Natural killer cell (primary cell): ENCODE measurements around the gene NAV3. TPM values are rescaled to one million over a fixed set of nuclear protein-coding genes. Genes with fewer than 3 reads are reported as not detected.
A peak's percentile ranks its signal among the peaks of the same experiment; 100 is the strongest.

Source experiments
- ATAC-seq, 3 donors: fragments of 150-1000 bp in 2 of 3; fragments of 200-7000 bp in 1 of 3; cut with Tn5 transposase; 1 replicate in 1 of 3; 2 replicates in 2 of 3; pipeline ENCODE4 v1.10.0; 2021; ENCODE audit warnings: mild to moderate bottlenecking in 2 of 3, moderate library complexity in 2 of 3
- DNase-seq, 2 donors: peaks; one replicate each; pipeline versions ENCODE4 v3.0.0 to v3.0.0-alpha.2; 2013 to 2021; ENCODE audit warnings: mixed read lengths in 1 of 2
- H3K27ac ChIP-seq: one replicate; pipeline ENCODE4 v1.5.1; 2013; ENCODE audit warnings: mild to moderate bottlenecking, low read length
- H3K27me3 ChIP-seq: one replicate; pipeline ENCODE4 v1.6.1; 2013; ENCODE audit warnings: low read length; ENCODE audit not compliant: control insufficient read depth, insufficient read depth
- H3K36me3 ChIP-seq: one replicate; pipeline ENCODE4 v1.6.1; 2013; ENCODE audit warnings: low read length; ENCODE audit not compliant: control insufficient read depth, insufficient read depth
- H3K4me1 ChIP-seq: one replicate; pipeline ENCODE4 v1.6.1; 2013; ENCODE audit warnings: low read length; ENCODE audit not compliant: control insufficient read depth, insufficient read depth
- H3K4me3 ChIP-seq: one replicate; pipeline ENCODE4 v1.5.1; 2013; ENCODE audit warnings: low read length
- H3K9me3 ChIP-seq: one replicate; pipeline ENCODE4 v1.6.1; 2013; ENCODE audit warnings: low read length; ENCODE audit not compliant: control insufficient read depth, insufficient read depth
- H3K27ac Mint-ChIP-seq, 2 donors: one replicate each; pipeline ENCODE4 v1.8.0; 2022; ENCODE audit warnings: mild to moderate bottlenecking in 2 of 2, mixed read lengths in 2 of 2, moderate library complexity in 1 of 2
- H3K27me3 Mint-ChIP-seq, 2 donors: one replicate each; pipeline ENCODE4 v1.8.0; 2022; ENCODE audit warnings: low read depth in 2 of 2, mixed read lengths in 2 of 2
- H3K36me3 Mint-ChIP-seq: one replicate; pipeline ENCODE4 v1.8.0; 2022; ENCODE audit warnings: mixed read lengths
- H3K4me1 Mint-ChIP-seq, 2 donors: one replicate each; pipeline ENCODE4 v1.8.0; 2022; ENCODE audit warnings: mixed read lengths in 2 of 2
- H3K4me3 Mint-ChIP-seq: one replicate; pipeline ENCODE4 v1.8.0; 2022; ENCODE audit warnings: mild to moderate bottlenecking, moderate library complexity, mixed read lengths
- H3K9me3 Mint-ChIP-seq, 2 donors: one replicate each; pipeline ENCODE4 v1.8.0; 2022; ENCODE audit warnings: mixed read lengths in 2 of 2
- CTCF ChIP-seq: fragments of 200-600 bp; IDR thresholded peaks from one replicate; pipeline ENCODE4 v1.8.0; 2022; ENCODE audit warnings: antibody characterized with exemption
- WGBS: methylation state at CpG from one replicate; pipeline ENCODE4 v1.1.7; 2013; ENCODE audit warnings: missing lambda C conversion rate; ENCODE audit not compliant: insufficient coverage; 5-methylcytosine and 5-hydroxymethylcytosine counted together
- intact Hi-C: fragments of 100-400 bp; cut with micrococcal nuclease; formaldehyde crosslinking; loops from one replicate; pipeline ENCODE4 v1.14.2; 2022
- total RNA-seq, 4 donors: library from RNA; stranded (reverse); fragments of 120-200 nt in 1 of 4; gene quantifications; one replicate each; pipeline versions ENCODE4 v1.2.3 to v1.2.4, GENCODE V29; 2013 to 2022

NAV3 gene
- total RNA-seq, 3 donors from 2014 or later (not counting 1 experiment from before 2014, with no cell fraction given) = not detected

- Mint-ChIP-seq H3K27ac (no peak overlapping the region), H3K9me3 (peaks cover 8 to 11% of the 10 kb centered on the region in 2 donors), H3K27me3 (no peaks in the 10 kb centered on the region), H3K4me1 (no peaks in the 10 kb centered on the region), H3K4me3 (no peak overlapping the region), H3K36me3 (no peaks in the 10 kb centered on the region)
- H3K4me3 ChIP-seq = no peak overlapping the region
- H3K36me3 ChIP-seq = no peaks in the 10 kb centered on the region
- no peak overlapping the region for H3K27ac ChIP-seq
- H3K9me3 ChIP-seq = no peaks in the 10 kb centered on the region
- 89% methylated on average over 5 of the region's 6 CpGs for WGBS
- DNase-seq = no peak
- no peaks in the 10 kb centered on the region for H3K27me3 ChIP-seq
- no peaks in the 10 kb centered on the region for H3K4me1 ChIP-seq
- intact Hi-C loops = no loop called here
- no peak for ATAC-seq
- TF ChIP-seq CTCF = no peak
Measured at GRCh38 chr12:78226763-78227162, 396.1 kb downstream of the NAV3 start.

GRCh38 chr12:78229591-78230101 is 399.0 kb downstream of the NAV3 start:
- H3K27ac ChIP-seq = no peak overlapping the region
- H3K36me3 ChIP-seq = no peaks in the 10 kb centered on the region
- DNase-seq (peak in 1 of 2 donors; percentile 1), ATAC-seq (no peak)
- H3K4me1 ChIP-seq = no peaks in the 10 kb centered on the region
- no peaks in the 10 kb centered on the region for H3K36me3 Mint-ChIP-seq
- WGBS = 38% methylated on average over 3 of the region's 4 CpGs
- no peak overlapping the region for H3K27ac Mint-ChIP-seq
- H3K27me3 ChIP-seq = no peaks in the 10 kb centered on the region
- no peak overlapping the region for H3K4me3 Mint-ChIP-seq
- no peak overlapping the region for H3K4me3 ChIP-seq
- H3K27me3 Mint-ChIP-seq = no peaks in the 10 kb centered on the region
- H3K9me3 ChIP-seq = no peaks in the 10 kb centered on the region
- intact Hi-C loops = no loop called here
- H3K4me1 Mint-ChIP-seq = no peaks in the 10 kb centered on the region
- TF ChIP-seq CTCF = no peak
- H3K9me3 Mint-ChIP-seq = peaks cover 8 to 10% of the 10 kb centered on the region in 2 donors

GRCh38 chr12:78232756-78233155 is 402.1 kb downstream of the NAV3 start:
- no peak for TF ChIP-seq CTCF
- DNase-seq (no peak), ATAC-seq (no peak)
- Mint-ChIP-seq H3K9me3 (peaks cover 10 to 11% of the 10 kb centered on the region in 2 donors), H3K27ac (no peak overlapping the region), H3K36me3 (no peaks in the 10 kb centered on the region), H3K4me3 (no peak overlapping the region), H3K4me1 (no peaks in the 10 kb centered on the region), H3K27me3 (no peaks in the 10 kb centered on the region)
- no peaks in the 10 kb centered on the region for H3K4me1 ChIP-seq
- H3K9me3 ChIP-seq = no peaks in the 10 kb centered on the region
- H3K4me3 ChIP-seq = no peak overlapping the region
- no peaks in the 10 kb centered on the region for H3K27me3 ChIP-seq
- no peak overlapping the region for H3K27ac ChIP-seq
- WGBS = 71% methylated on average over 3 of the region's 3 CpGs
- H3K36me3 ChIP-seq = no peaks in the 10 kb centered on the region
- intact Hi-C loops = no loop called here

- Histone ChIP-seq H3K27me3 (no peaks in the 10 kb centered on the region), H3K27ac (no peak overlapping the region), H3K36me3 (no peaks in the 10 kb centered on the region), H3K9me3 (no peaks in the 10 kb centered on the region), H3K4me3 (no peak overlapping the region), H3K4me1 (no peaks in the 10 kb centered on the region)
- no peak for TF ChIP-seq CTCF
- H3K4me3 Mint-ChIP-seq = no peak overlapping the region
- no peak overlapping the region for H3K27ac Mint-ChIP-seq
- 100% methylated on average over 1 of the region's 1 CpG for WGBS
- H3K9me3 Mint-ChIP-seq = peaks cover 11 to 12% of the 10 kb centered on the region in 2 donors
- no peak for DNase-seq
- ATAC-seq = no peak
- no peaks in the 10 kb centered on the region for H3K36me3 Mint-ChIP-seq
- intact Hi-C loops = no loop called here
- no peaks in the 10 kb centered on the region for H3K27me3 Mint-ChIP-seq
- no peaks in the 10 kb centered on the region for H3K4me1 Mint-ChIP-seq
Measured at GRCh38 chr12:78236264-78236663, 405.6 kb downstream of the NAV3 start.
